HepG2 (cell line): ENCODE results near the gene PEX14. TPM values are rescaled to one million over a fixed set of nuclear protein-coding genes. Genes with fewer than 3 reads are reported as not detected.

ENCODE experiments used
- ATAC-seq: fragments of 200-7000 bp; cut with Tn5 transposase; 3 replicates; pipeline ENCODE4 v1.9.1; 2020; ENCODE audit warnings: mild to moderate bottlenecking, moderate library complexity
- BruUV-seq: library from RNA; stranded (reverse); fragments of 400-500 nt; replicated peaks from 2 replicates; lab custom pipeline; 2021; lab: Mats Ljungman, UMichigan
- CTCF ChIA-PET: fragments of 300-600 bp; formaldehyde crosslinking; extraction: SDS; loops from one replicate; lab custom pipeline; 2021; ENCODE audit warnings: low total read pairs, inconsistent platforms, low intra/inter-chr PET ratio; lab: Yijun Ruan, JAX
- POLR2A ChIA-PET: fragments of 350-600 bp; sonication (Branson Sonifier 250); formaldehyde crosslinking; loops from one replicate; lab custom pipeline; 2020; ENCODE audit warnings: antibody characterized with exemption, inconsistent platforms; lab: Yijun Ruan, JAX
- DNase-seq: peaks from one replicate; pipeline ENCODE4 v3.0.0-alpha.2; 2015; ENCODE audit warnings: low spot score
- FAIRE-seq: peaks from 3 replicates; lab custom pipeline; 2011; peaks lifted over from hg19 to GRCh38; lab: Jason Lieb, UNC
- H2AFZ ChIP-seq: one replicate; pipeline ENCODE4 v1.6.1; 2011; ENCODE audit warnings: low read length, inconsistent platforms
- H3K27ac ChIP-seq: fragments of 300-600 bp; 3 replicates; pipeline ENCODE4 v1.8.0; 2011; ENCODE audit warnings: mixed run types, mild to moderate bottlenecking, mixed read lengths, low read length, inconsistent platforms; ENCODE audit not compliant: insufficient read depth; ENCODE audit errors: extremely low read length
- H3K27me3 ChIP-seq, 2 experiments: fragments of 200-600 bp in 1 of 2; 2 replicates in 1 of 2; 3 replicates in 1 of 2; pipeline versions ENCODE4 v1.6.0 to v1.8.0; 2011; ENCODE audit warnings: low read length in 2 of 2, mild to moderate bottlenecking in 2 of 2, moderate library complexity in 2 of 2, inconsistent platforms in 1 of 2; ENCODE audit not compliant: insufficient read depth in 2 of 2, control insufficient read depth in 1 of 2
- H3K36me3 ChIP-seq, 2 experiments: fragments of 200-600 bp in 1 of 2; replicated peaks in 1 of 2; 2 replicates in 1 of 2; 3 replicates in 1 of 2; pipeline versions ENCODE4 v1.5.1 to v1.8.0; 2011; ENCODE audit warnings: low read length in 2 of 2, inconsistent platforms in 1 of 2; ENCODE audit not compliant: insufficient read depth in 2 of 2, control insufficient read depth in 1 of 2
- H3K4me1 ChIP-seq: 2 replicates; pipeline ENCODE4 v1.5.1; 2012; ENCODE audit warnings: low read length, inconsistent platforms; ENCODE audit not compliant: insufficient read depth
- H3K4me2 ChIP-seq: 2 replicates; pipeline ENCODE4 v1.6.0; 2011; ENCODE audit warnings: low read depth, low read length, inconsistent platforms
- H3K4me3 ChIP-seq, 3 experiments: fragments of 200-600 bp in 1 of 3; sonication (generic), shearing (Covaris generic) in 1 of 3; replicated peaks in 1 of 3; 2 replicates each; pipeline ENCODE4 v1.5.1; 2011 to 2016; ENCODE audit warnings: low read length in 3 of 3, inconsistent platforms in 2 of 3, low read depth in 2 of 3, mild to moderate bottlenecking in 2 of 3, control low read depth in 1 of 3, mixed read lengths in 1 of 3; ENCODE audit not compliant: insufficient read depth in 1 of 3
- H3K79me2 ChIP-seq: one replicate; pipeline ENCODE4 v1.6.1; 2011; ENCODE audit warnings: low read length, inconsistent platforms; ENCODE audit not compliant: insufficient read depth
- H3K9ac ChIP-seq: 2 replicates; pipeline ENCODE4 v1.6.0; 2011; ENCODE audit warnings: mild to moderate bottlenecking, low read depth, low read length, inconsistent platforms; ENCODE audit not compliant: insufficient read depth
- H3K9me3 ChIP-seq: 2 replicates; pipeline ENCODE4 v1.5.1; 2012; ENCODE audit warnings: mild to moderate bottlenecking, low read length
- H4K20me1 ChIP-seq: 2 replicates; pipeline ENCODE4 v1.6.0; 2011; ENCODE audit warnings: inconsistent platforms, mild to moderate bottlenecking, low read length, moderate library complexity; ENCODE audit not compliant: insufficient read depth
- CCDC6 ChIP-seq: sonication (generic); formaldehyde crosslinking; IDR thresholded peaks from 2 replicates; pipeline ENCODE4 v1.8.1; 2022; ENCODE audit warnings: mild to moderate bottlenecking, missing genetic modification reagents, moderate library complexity
- HNRNPL ChIP-seq: fragments of 200-400 bp; formaldehyde crosslinking; IDR thresholded peaks from 2 replicates; pipeline ENCODE4 v1.6.1; 2017; ENCODE audit warnings: mild to moderate bottlenecking, low read depth, low read length
- REST ChIP-seq, 2 experiments: IDR thresholded peaks; 2 replicates each; pipeline ENCODE4 v1.6.1; 2011 to 2012; ENCODE audit warnings: low read length in 2 of 2, borderline replicate concordance in 1 of 2, low read depth in 1 of 2, mild to moderate bottlenecking in 1 of 2, moderate library complexity in 1 of 2
- ZBTB20 ChIP-seq: sonication (generic); formaldehyde crosslinking; IDR thresholded peaks from 2 replicates; pipeline ENCODE4 v1.8.1; 2023; ENCODE audit warnings: missing genetic modification reagents, low read depth, mild to moderate bottlenecking, borderline replicate concordance
- ZBTB43 ChIP-seq: sonication (generic); formaldehyde crosslinking; conservative IDR thresholded peaks from 2 replicates; pipeline ENCODE4 v1.4.0; 2020; ENCODE audit warnings: missing genetic modification reagents
- ZNF24 ChIP-seq: fragments of 450-650 bp; IDR thresholded peaks from 2 replicates; pipeline ENCODE4 v1.6.1; 2017; ENCODE audit warnings: antibody characterized with exemption, mild to moderate bottlenecking
- ZNF780A ChIP-seq: sonication (generic); formaldehyde crosslinking; IDR thresholded peaks from 2 replicates; pipeline ENCODE4 v1.8.0; 2022; ENCODE audit warnings: mild to moderate bottlenecking, missing genetic modification reagents, moderate library complexity
- WGBS: methylation state at CpG from one replicate; pipeline ENCODE4 v1.1.6; 2017; ENCODE audit warnings: low lambda C conversion rate; 5-methylcytosine and 5-hydroxymethylcytosine counted together
- in situ Hi-C: cut with HindIII; loops from 2 replicates; pipeline ENCODE4 v1.10.0; 2017; ENCODE audit warnings: low pct_unique_long_range_greater_than_20kb; ENCODE audit not compliant: extremely low pct_ligation_motif_present
- intact Hi-C: fragments of 100-400 bp; cut with micrococcal nuclease; formaldehyde crosslinking; loops from one replicate; pipeline ENCODE4 v1.10.0; 2022; ENCODE audit not compliant: unreplicated experiment
- polyA plus RNA-seq, 8 experiments: library from polyadenylated mRNA; depleted of rRNA in 3 of 8; stranded (reverse) in 7 of 8; unstranded in 1 of 8; fragments of >200 nt; fragmentation: Illumina TruSeq in 4 of 8; extraction: Trizol in 4 of 8; gene quantifications; 2 replicates each; pipeline versions ENCODE4 v1.2.1 to v1.2.3, GENCODE V29; 2011 to 2016; ENCODE audit warnings: low read depth in 4 of 8, missing spikeins in 1 of 8, mixed read lengths in 1 of 8; ENCODE audit not compliant: insufficient read depth in 1 of 8
- total RNA-seq, 5 experiments: library from RNA; depleted of rRNA; stranded (reverse); fragments of >200 nt; fragmentation: Illumina TruSeq; extraction: Trizol; gene quantifications; 2 replicates each; pipeline ENCODE4 v1.2.3, GENCODE V29; 2016; ENCODE audit warnings: low read depth in 1 of 5

The PEX14 gene
- total and polyA plus RNA-seq, 2 of the 13 experiments (the other 11 are each of a cell fraction or from before 2014, with no cell fraction given), result 6.5 to 9.9 TPM

GRCh38 chr1:10648689-10649516 is 174.2 kb downstream of the PEX14 start:
- Histone ChIP-seq H3K27ac (no peak overlapping the region), H3K36me3 (no peaks in the 10 kb centered on the region), H4K20me1 (no peaks in the 10 kb centered on the region), H3K4me1 (no peaks in the 10 kb centered on the region), H2AFZ (no peak overlapping the region)
- 87% methylated on average over 10 of the region's 32 CpGs for WGBS
- intact Hi-C loops, result no loop called here
- FAIRE-seq, result no peak
- ATAC-seq, result no peak
- no TSS peak for BruUV-seq
- TF ChIP-seq ZBTB43 (CRISPR knock-in tag) (no peak), ZBTB20 (CRISPR knock-in tag) (no peak), ZNF780A (CRISPR knock-in tag) (no peak), CCDC6 (CRISPR knock-in tag) (no peak), REST (IDR thresholded peaks at IDR 0.05; ENCODE audit: borderline replicate concordance in 1 of 2, low read depth in 1 of 2, low read length in 2 of 2) (peak; percentile 18 to 68), HNRNPL (no peak), ZNF24 (no peak)
- TF ChIP-seq, all 625 proteins: peak for 1
- ChIA-PET POLR2A (no interaction called here), CTCF (no interaction called here)
- DNase-seq, result no peak
- H3K4me2 ChIP-seq, result no peak overlapping the region
- no peak overlapping the region for H3K4me3 ChIP-seq
- H3K9ac ChIP-seq, result no peak overlapping the region
- no peaks in the 10 kb centered on the region for H3K27me3 ChIP-seq
- H3K9me3 ChIP-seq, result no peaks in the 10 kb centered on the region
- in situ Hi-C loops, result no loop called here
- no peaks in the 10 kb centered on the region for H3K79me2 ChIP-seq
